HG03342 (cell line): ENCODE results near the gene GALNT9.
"Not testable (repeated sequence)": the region's sequence is repeated elsewhere in the genome, so short reads cannot be mapped to it uniquely, and the experiment has no call there.

Source experiments
- ATAC-seq: cut with Tn5 transposase; IDR thresholded peaks from one replicate; pipeline ENCODE4 v1.9.1; 2021; ENCODE audit warnings: mild to moderate bottlenecking, moderate library complexity; ENCODE audit not compliant: unreplicated experiment

Gene GALNT9

DNA sequence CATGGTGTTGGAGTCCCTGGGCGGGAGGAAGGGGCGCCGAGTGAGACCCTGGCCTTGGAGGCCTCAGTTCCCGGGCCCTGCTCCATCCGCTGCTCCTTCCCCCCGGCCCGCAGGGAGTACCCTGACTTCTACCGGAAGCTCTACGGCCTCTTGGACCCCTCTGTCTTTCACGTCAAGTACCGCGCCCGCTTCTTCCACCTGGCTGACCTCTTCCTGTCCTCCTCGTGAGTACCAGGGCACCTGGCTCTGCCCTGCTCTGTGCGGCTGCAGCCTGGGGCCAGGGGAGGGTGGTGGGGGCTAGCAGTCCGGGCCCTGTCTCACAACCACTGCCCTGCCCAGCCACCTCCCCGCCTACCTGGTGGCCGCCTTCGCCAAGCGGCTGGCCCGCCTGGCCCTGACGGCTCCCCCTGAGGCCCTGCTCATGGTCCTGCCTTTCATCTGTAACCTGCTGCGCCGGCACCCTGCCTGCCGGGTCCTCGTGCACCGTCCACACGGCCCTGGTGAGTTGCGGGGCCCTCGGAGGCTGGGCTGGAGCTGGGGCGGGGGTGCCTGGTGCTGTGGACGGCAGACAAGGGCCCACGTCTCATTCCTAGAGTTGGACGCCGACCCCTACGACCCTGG, 178.1 kb downstream of the GALNT9 start:
- ATAC-seq = no peak

DNA sequence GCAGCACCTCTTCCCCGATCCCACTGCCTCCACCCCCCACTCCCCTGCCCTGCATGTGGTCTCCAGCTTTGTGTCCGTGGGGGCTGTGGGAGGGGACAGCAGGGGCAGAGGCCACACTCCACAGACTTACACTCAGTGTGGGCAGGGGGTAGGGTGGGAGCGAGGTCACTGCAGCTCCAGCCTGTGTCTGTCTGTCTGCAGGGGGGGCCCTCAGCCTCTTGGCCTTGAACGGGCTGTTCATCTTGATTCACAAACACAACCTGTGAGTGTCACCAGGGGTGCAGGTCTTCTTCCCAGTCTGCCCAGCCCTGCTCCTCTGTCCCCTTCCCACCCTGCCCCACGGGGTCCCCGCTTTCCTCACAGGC, 178.6 kb downstream of the GALNT9 start:
- no peak for ATAC-seq

GRCh38 chr12:132149526-132149925, 179.9 kb downstream of the GALNT9 start:
- ATAC-seq = not testable (repeated sequence)

- no peak for ATAC-seq
These were observed 180.9 kb downstream of the GALNT9 start for GRCh38 chr12:132148368-132149045.

GRCh38 chr12:132147423-132148367, 181.7 kb downstream of the GALNT9 start:
- no peak for ATAC-seq

- no peak for ATAC-seq
These were observed 182.5 kb downstream of the GALNT9 start for GRCh38 chr12:132146772-132147422.
